Measurements from ENCODE around the gene ARID2.

GRCh38 chr12:45946435-45946834 is 216.9 kb downstream of the ARID2 start:
- TF ChIP-seq EZH2 (IDR thresholded peaks at IDR 0.05; ENCODE audit: insufficient read depth, poor library complexity, severe bottlenecking) = no peak
- no peak for TF ChIP-seq EZH2phosphoT487 (IDR thresholded peaks at IDR 0.05; ENCODE audit: insufficient read depth, low read depth)

Data from GM23248 (cell line).